Panc1 (cell line): ENCODE data around the gene TMEM51. TPM values are rescaled to one million over a fixed set of nuclear protein-coding genes. Genes with fewer than 3 reads are reported as not detected.
A peak's percentile ranks its signal among the peaks of the same experiment; 100 is the strongest.

ENCODE experiments used
- ATAC-seq: fragments of 200-7000 bp; cut with Tn5 transposase; 2 replicates; pipeline ENCODE4 v1.9.1; 2020; ENCODE audit warnings: mild to moderate bottlenecking, moderate library complexity
- BruUV-seq: library from RNA; stranded (reverse); fragments of 400-500 nt; replicated peaks from 2 replicates; lab custom pipeline; 2021; lab: Mats Ljungman, UMichigan
- CTCF ChIA-PET: fragments of 300-600 bp; sonication (Branson Sonifier 250); formaldehyde crosslinking; loops from one replicate; lab custom pipeline; 2022; ENCODE audit warnings: antibody characterized with exemption; lab: Charles Lee
- POLR2A ChIA-PET: fragments of 300-600 bp; sonication (Branson Sonifier 250); formaldehyde crosslinking; loops from one replicate; lab custom pipeline; 2022; ENCODE audit warnings: antibody characterized with exemption; lab: Charles Lee
- DNase-seq: peaks from one replicate; pipeline ENCODE4 v3.0.0-alpha.2; 2010; ENCODE audit warnings: low read depth, low spot score
- H3K27ac ChIP-seq: 2 replicates; pipeline ENCODE4 v1.5.1; 2011; ENCODE audit warnings: mild to moderate bottlenecking, low read length, inconsistent platforms
- H3K27me3 ChIP-seq: fragments of 200-500 bp; sonication (Bioruptor generic); 2 replicates; pipeline ENCODE4 v1.6.0; 2014; ENCODE audit warnings: low read length, inconsistent platforms; ENCODE audit not compliant: control insufficient read depth, insufficient read depth
- H3K36me3 ChIP-seq: fragments of 200-500 bp; sonication (Bioruptor generic); 2 replicates; pipeline ENCODE4 v1.5.1; 2014; ENCODE audit warnings: inconsistent platforms, mild to moderate bottlenecking, low read length, moderate library complexity; ENCODE audit not compliant: control insufficient read depth, insufficient read depth
- H3K4me1 ChIP-seq: 2 replicates; pipeline ENCODE4 v1.5.1; 2011; ENCODE audit warnings: inconsistent platforms, mild to moderate bottlenecking, low read length, moderate library complexity; ENCODE audit not compliant: control insufficient read depth, insufficient read depth
- H3K4me3 ChIP-seq, 2 experiments: 2 replicates each; pipeline ENCODE4 v1.5.1; 2011 to 2012; ENCODE audit warnings: low read depth in 2 of 2, low read length in 2 of 2, mild to moderate bottlenecking in 2 of 2, inconsistent platforms in 1 of 2, moderate library complexity in 1 of 2
- H3K9me3 ChIP-seq: fragments of 200-500 bp; sonication (Bioruptor generic); 2 replicates; pipeline ENCODE4 v1.5.1; 2014; ENCODE audit warnings: low read depth, mild to moderate bottlenecking, inconsistent platforms, low read length, moderate library complexity; ENCODE audit not compliant: control insufficient read depth, insufficient read depth
- CTCF ChIP-seq: fragments of 450-650 bp; IDR thresholded peaks from 2 replicates; pipeline ENCODE4 v1.5.1; 2017; ENCODE audit warnings: mild to moderate bottlenecking
- POLR2AphosphoS5 ChIP-seq: IDR thresholded peaks from 2 replicates; pipeline ENCODE4 v1.6.1; 2012; ENCODE audit warnings: mild to moderate bottlenecking, low read depth, low read length, moderate library complexity
- REST ChIP-seq, 2 experiments: IDR thresholded peaks; 2 replicates each; pipeline ENCODE4 v1.6.1; 2011 to 2012; ENCODE audit warnings: low read depth in 2 of 2, control low read depth in 1 of 2, low read length in 1 of 2, mild to moderate bottlenecking in 1 of 2, moderate library complexity in 1 of 2; ENCODE audit not compliant: insufficient read depth in 1 of 2
- SIN3A ChIP-seq: IDR thresholded peaks from 2 replicates; pipeline ENCODE4 v1.6.1; 2012; ENCODE audit warnings: low read depth, mild to moderate bottlenecking, low read length, moderate library complexity, borderline replicate concordance; ENCODE audit not compliant: insufficient read depth
- TCF7L2 ChIP-seq: IDR thresholded peaks from 2 replicates; pipeline ENCODE4 v1.6.1; 2011; ENCODE audit warnings: mild to moderate bottlenecking, low read depth, low read length, inconsistent platforms
- in situ Hi-C: cut with HindIII; loops from 2 replicates; pipeline ENCODE4 v1.10.0; 2016; ENCODE audit warnings: low sequenced_read_pairs, low pct_unique_long_range_greater_than_20kb
- intact Hi-C: fragments of 100-400 bp; cut with micrococcal nuclease; formaldehyde crosslinking; loops from one replicate; pipeline ENCODE4 v1.10.0; 2022; ENCODE audit not compliant: unreplicated experiment
- total RNA-seq: library from RNA; stranded (reverse); gene quantifications from one replicate; pipeline ENCODE4 v1.2.1, GENCODE V29; 2021; ENCODE audit not compliant: unreplicated experiment

The TMEM51 gene
- total RNA-seq, 1 experiment from 2014 or later, result 25.8 TPM

- DNase-seq (no peak), ATAC-seq (no peak)
- Histone ChIP-seq H3K27me3 (no peaks in the 10 kb centered on the region), H3K4me3 (peak overlapping the region; percentile 68 to 87; a peak in 3 of 4 replicates), H3K4me1 (peaks cover 18% of the 10 kb centered on the region), H3K9me3 (no peaks in the 10 kb centered on the region), H3K27ac (no peak overlapping the region), H3K36me3 (no peaks in the 10 kb centered on the region)
- POLR2A ChIA-PET, result no interaction called here
- no TSS peak for BruUV-seq
- no peak for TF ChIP-seq POLR2AphosphoS5
- no peak for TF ChIP-seq CTCF
- no peak for TF ChIP-seq SIN3A
- no peak for TF ChIP-seq REST (IDR thresholded peaks at IDR 0.05; ENCODE audit: insufficient read depth in 1 of 2, low read depth in 2 of 2, low read length in 1 of 2)
- TF ChIP-seq TCF7L2, result no peak
- in situ Hi-C loops, result no loop called here
- intact Hi-C loops, result no loop called here
- CTCF ChIA-PET, result interaction anchor here (0.8 to 2.2 kb wide), 2 partner anchors 120 to 150 kb away, joined by 6 to 10 read pairs; no protein-coding TSS in a partner anchor
Measured at GRCh38 chr1:15151871-15152270, 1.7 kb upstream of the TMEM51 start.

- intact Hi-C loops, result loop anchor here (1.0 kb wide), 1 partner anchor 120 kb away; no protein-coding TSS in a partner anchor
- POLR2A ChIA-PET, result no interaction called here
- Histone ChIP-seq H3K4me3 (peak overlapping the region; percentile 68 to 87), H3K27me3 (no peaks in the 10 kb centered on the region), H3K27ac (peak overlapping the region; percentile 65; the same call in 1 of the 2 replicates), H3K9me3 (no peaks in the 10 kb centered on the region), H3K36me3 (no peaks in the 10 kb centered on the region), H3K4me1 (peaks cover 25% of the 10 kb centered on the region)
- no TSS peak for BruUV-seq
- CTCF ChIA-PET, result interaction anchor here (0.8 to 2.2 kb wide), 2 partner anchors 119 to 149 kb away, joined by 6 to 10 read pairs; no protein-coding TSS in a partner anchor
- TF ChIP-seq REST (IDR thresholded peaks at IDR 0.05; ENCODE audit: insufficient read depth in 1 of 2, low read depth in 2 of 2, low read length in 1 of 2) (no peak), TCF7L2 (peak; percentile 99), CTCF (peak; percentile 92), POLR2AphosphoS5 (no peak), SIN3A (0 out of 2 replicates have a peak, but pooled peaks have one; percentile 32)
- DNase-seq (peak; percentile 69), ATAC-seq (peak; percentile 63)
- in situ Hi-C loops, result no loop called here
Measured at GRCh38 chr1:15152318-15153183, 996 bp upstream of the TMEM51 start.
